ENCODE measurements around the gene ARNT2.

ARNT2 gene

GRCh38 chr15:80501476-80501875, 97.3 kb downstream of the ARNT2 start:
- Histone ChIP-seq H3K9me3 (no peaks in the 10 kb centered on the region), H3K4me3 (ENCODE audit: low read depth, low read length) (no peak overlapping the region), H3K4me1 (no peaks in the 10 kb centered on the region), H3K27me3 (no peaks in the 10 kb centered on the region; the same call in 1 of the 2 replicates), H3K36me3 (no peaks in the 10 kb centered on the region)
- DNase-seq = no peak
- TF ChIP-seq, protein P1, sequence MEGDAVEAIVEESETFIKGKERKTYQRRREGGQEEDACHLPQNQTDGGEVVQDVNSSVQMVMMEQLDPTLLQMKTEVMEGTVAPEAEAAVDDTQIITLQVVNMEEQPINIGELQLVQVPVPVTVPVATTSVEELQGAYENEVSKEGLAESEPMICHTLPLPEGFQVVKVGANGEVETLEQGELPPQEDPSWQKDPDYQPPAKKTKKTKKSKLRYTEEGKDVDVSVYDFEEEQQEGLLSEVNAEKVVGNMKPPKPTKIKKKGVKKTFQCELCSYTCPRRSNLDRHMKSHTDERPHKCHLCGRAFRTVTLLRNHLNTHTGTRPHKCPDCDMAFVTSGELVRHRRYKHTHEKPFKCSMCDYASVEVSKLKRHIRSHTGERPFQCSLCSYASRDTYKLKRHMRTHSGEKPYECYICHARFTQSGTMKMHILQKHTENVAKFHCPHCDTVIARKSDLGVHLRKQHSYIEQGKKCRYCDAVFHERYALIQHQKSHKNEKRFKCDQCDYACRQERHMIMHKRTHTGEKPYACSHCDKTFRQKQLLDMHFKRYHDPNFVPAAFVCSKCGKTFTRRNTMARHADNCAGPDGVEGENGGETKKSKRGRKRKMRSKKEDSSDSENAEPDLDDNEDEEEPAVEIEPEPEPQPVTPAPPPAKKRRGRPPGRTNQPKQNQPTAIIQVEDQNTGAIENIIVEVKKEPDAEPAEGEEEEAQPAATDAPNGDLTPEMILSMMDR (IDR thresholded peaks at IDR 0.05; ENCODE audit: low read depth, low read length) = no peak

GRCh38 chr15:80502782-80503181, 98.6 kb downstream of the ARNT2 start:
- Histone ChIP-seq H3K4me1 (no peaks in the 10 kb centered on the region), H3K27me3 (no peaks in the 10 kb centered on the region; the same call in 1 of the 2 replicates), H3K4me3 (ENCODE audit: low read depth, low read length) (no peak overlapping the region), H3K9me3 (no peaks in the 10 kb centered on the region), H3K36me3 (no peaks in the 10 kb centered on the region)
- DNase-seq = no peak
- TF ChIP-seq, protein P1 (IDR thresholded peaks at IDR 0.05; ENCODE audit: low read depth, low read length) = no peak

DNA sequence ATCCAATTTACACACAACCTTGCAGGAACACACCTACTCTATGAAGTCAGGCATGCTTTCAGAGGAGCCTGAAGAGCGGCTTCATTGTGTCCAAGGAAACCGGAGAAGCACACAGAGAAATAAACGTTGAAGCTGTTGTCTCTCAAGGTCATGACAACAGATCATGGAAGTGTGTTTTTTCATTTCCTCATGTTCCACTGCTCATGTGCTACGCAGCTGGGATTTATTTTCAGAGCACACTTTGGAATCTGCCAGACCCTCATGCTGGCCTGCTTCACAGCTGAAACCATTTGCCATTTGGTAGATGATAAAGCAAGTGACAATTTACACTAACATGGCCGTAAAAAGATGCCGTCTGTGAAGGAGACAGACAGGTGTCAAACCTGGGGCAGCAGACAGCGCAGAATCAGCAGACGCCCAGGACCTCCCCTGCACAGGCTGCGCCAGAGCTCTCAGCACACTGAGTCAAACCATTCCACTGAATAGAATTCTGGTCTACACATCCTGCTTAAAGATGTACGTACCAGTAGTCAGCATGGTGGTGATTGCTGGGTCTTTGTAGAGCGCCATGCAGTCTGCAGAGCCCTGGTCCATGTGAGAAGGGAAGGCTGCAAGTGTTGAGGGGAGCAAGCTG, 99.3 kb downstream of the ARNT2 start:
- DNase-seq = no peak
- TF ChIP-seq, protein P1 (IDR thresholded peaks at IDR 0.05; ENCODE audit: low read depth, low read length) = no peak

GRCh38 chr15:80504931-80505330, 100.7 kb downstream of the ARNT2 start:
- H3K27me3 ChIP-seq = no peaks in the 10 kb centered on the region; the same call in 1 of the 2 replicates
- TF ChIP-seq, protein P1 (IDR thresholded peaks at IDR 0.05; ENCODE audit: low read depth, low read length) = no peak
- no peaks in the 10 kb centered on the region for H3K4me1 ChIP-seq
- no peak for DNase-seq
- H3K36me3 ChIP-seq = no peaks in the 10 kb centered on the region
- H3K4me3 ChIP-seq (ENCODE audit: low read depth, low read length) = no peak overlapping the region
- H3K9me3 ChIP-seq = no peaks in the 10 kb centered on the region

More for the DNA sequence above, 99.3 kb downstream of the ARNT2 start:
- no peaks in the 10 kb centered on the region for H3K9me3 ChIP-seq
- H3K4me1 ChIP-seq = no peaks in the 10 kb centered on the region
- H3K36me3 ChIP-seq = no peaks in the 10 kb centered on the region
- no peaks in the 10 kb centered on the region; the same call in 1 of the 2 replicates for H3K27me3 ChIP-seq
- H3K4me3 ChIP-seq (ENCODE audit: low read depth, low read length) = no peak overlapping the region

DNA sequence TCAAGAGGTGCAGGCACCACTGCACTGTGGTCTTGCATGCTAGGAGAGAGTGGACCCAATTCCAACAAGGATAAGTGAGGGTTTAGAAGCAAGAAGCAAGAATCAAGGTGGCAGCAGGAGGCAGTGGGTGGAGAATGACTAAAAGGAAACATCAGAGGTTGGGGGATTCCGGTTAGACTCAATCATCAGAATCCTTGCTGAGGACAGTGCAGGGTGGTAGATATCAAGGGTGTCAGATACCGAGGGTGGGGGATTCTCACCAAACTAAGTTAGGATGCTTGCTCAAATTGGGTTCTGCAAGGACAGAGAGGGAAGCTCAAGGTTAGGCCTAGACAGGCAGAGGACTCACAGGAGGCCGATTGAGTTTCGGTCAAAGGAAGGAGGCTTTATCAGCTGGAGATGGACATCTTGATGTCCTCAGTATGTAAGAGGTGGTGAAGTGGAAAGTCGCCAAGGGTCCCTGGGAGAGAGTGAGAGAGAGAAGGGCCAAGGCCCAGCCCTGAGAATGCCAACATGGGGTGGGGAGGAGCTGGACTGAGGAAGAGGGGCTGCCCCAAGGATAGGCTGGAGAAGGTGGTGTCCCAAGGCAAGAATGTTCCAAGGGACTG, 102.2 kb downstream of the ARNT2 start:
- no peak for DNase-seq
- Histone ChIP-seq H3K4me3 (ENCODE audit: low read depth, low read length) (no peak overlapping the region), H3K27me3 (no peaks in the 10 kb centered on the region; the same call in 1 of the 2 replicates), H3K9me3 (no peaks in the 10 kb centered on the region), H3K4me1 (no peaks in the 10 kb centered on the region), H3K36me3 (no peaks in the 10 kb centered on the region)
- TF ChIP-seq, protein P1 (IDR thresholded peaks at IDR 0.05; ENCODE audit: low read depth, low read length) = no peak

- no peak for DNase-seq
- Histone ChIP-seq H3K27me3 (no peaks in the 10 kb centered on the region; the same call in 1 of the 2 replicates), H3K4me1 (no peaks in the 10 kb centered on the region), H3K9me3 (no peaks in the 10 kb centered on the region), H3K36me3 (no peaks in the 10 kb centered on the region), H3K4me3 (ENCODE audit: low read depth, low read length) (no peak overlapping the region)
- TF ChIP-seq, protein P1 (IDR thresholded peaks at IDR 0.05; ENCODE audit: low read depth, low read length) = no peak
Measured at GRCh38 chr15:80507131-80507530, 102.9 kb downstream of the ARNT2 start.
